HepG2 (cell line): ENCODE results near the gene TRPM5. TPM values are rescaled to one million over a fixed set of nuclear protein-coding genes. Genes with fewer than 3 reads are reported as not detected.

Source experiments
- ATAC-seq: fragments of 200-7000 bp; cut with Tn5 transposase; 3 replicates; pipeline ENCODE4 v1.9.1; 2020; ENCODE audit warnings: mild to moderate bottlenecking, moderate library complexity
- BruUV-seq: library from RNA; stranded (reverse); fragments of 400-500 nt; replicated peaks from 2 replicates; lab custom pipeline; 2021; lab: Mats Ljungman, UMichigan
- CTCF ChIA-PET: fragments of 300-600 bp; formaldehyde crosslinking; extraction: SDS; loops from one replicate; lab custom pipeline; 2021; ENCODE audit warnings: low total read pairs, inconsistent platforms, low intra/inter-chr PET ratio; lab: Yijun Ruan, JAX
- POLR2A ChIA-PET: fragments of 350-600 bp; sonication (Branson Sonifier 250); formaldehyde crosslinking; loops from one replicate; lab custom pipeline; 2020; ENCODE audit warnings: antibody characterized with exemption, inconsistent platforms; lab: Yijun Ruan, JAX
- DNase-seq: peaks from one replicate; pipeline ENCODE4 v3.0.0-alpha.2; 2015; ENCODE audit warnings: low spot score
- FAIRE-seq: peaks from 3 replicates; lab custom pipeline; 2011; peaks lifted over from hg19 to GRCh38; lab: Jason Lieb, UNC
- H2AFZ ChIP-seq: one replicate; pipeline ENCODE4 v1.6.1; 2011; ENCODE audit warnings: low read length, inconsistent platforms
- H3K27ac ChIP-seq: fragments of 300-600 bp; 3 replicates; pipeline ENCODE4 v1.8.0; 2011; ENCODE audit warnings: mixed run types, mild to moderate bottlenecking, mixed read lengths, low read length, inconsistent platforms; ENCODE audit not compliant: insufficient read depth; ENCODE audit errors: extremely low read length
- H3K27me3 ChIP-seq, 2 experiments: fragments of 200-600 bp in 1 of 2; 2 replicates in 1 of 2; 3 replicates in 1 of 2; pipeline versions ENCODE4 v1.6.0 to v1.8.0; 2011; ENCODE audit warnings: low read length in 2 of 2, mild to moderate bottlenecking in 2 of 2, moderate library complexity in 2 of 2, inconsistent platforms in 1 of 2; ENCODE audit not compliant: insufficient read depth in 2 of 2, control insufficient read depth in 1 of 2
- H3K36me3 ChIP-seq, 2 experiments: fragments of 200-600 bp in 1 of 2; replicated peaks in 1 of 2; 2 replicates in 1 of 2; 3 replicates in 1 of 2; pipeline versions ENCODE4 v1.5.1 to v1.8.0; 2011; ENCODE audit warnings: low read length in 2 of 2, inconsistent platforms in 1 of 2; ENCODE audit not compliant: insufficient read depth in 2 of 2, control insufficient read depth in 1 of 2
- H3K4me1 ChIP-seq: 2 replicates; pipeline ENCODE4 v1.5.1; 2012; ENCODE audit warnings: low read length, inconsistent platforms; ENCODE audit not compliant: insufficient read depth
- H3K4me2 ChIP-seq: 2 replicates; pipeline ENCODE4 v1.6.0; 2011; ENCODE audit warnings: low read depth, low read length, inconsistent platforms
- H3K4me3 ChIP-seq, 3 experiments: fragments of 200-600 bp in 1 of 3; sonication (generic), shearing (Covaris generic) in 1 of 3; replicated peaks in 1 of 3; 2 replicates each; pipeline ENCODE4 v1.5.1; 2011 to 2016; ENCODE audit warnings: low read length in 3 of 3, inconsistent platforms in 2 of 3, low read depth in 2 of 3, mild to moderate bottlenecking in 2 of 3, control low read depth in 1 of 3, mixed read lengths in 1 of 3; ENCODE audit not compliant: insufficient read depth in 1 of 3
- H3K79me2 ChIP-seq: one replicate; pipeline ENCODE4 v1.6.1; 2011; ENCODE audit warnings: low read length, inconsistent platforms; ENCODE audit not compliant: insufficient read depth
- H3K9ac ChIP-seq: 2 replicates; pipeline ENCODE4 v1.6.0; 2011; ENCODE audit warnings: mild to moderate bottlenecking, low read depth, low read length, inconsistent platforms; ENCODE audit not compliant: insufficient read depth
- H3K9me3 ChIP-seq: 2 replicates; pipeline ENCODE4 v1.5.1; 2012; ENCODE audit warnings: mild to moderate bottlenecking, low read length
- H4K20me1 ChIP-seq: 2 replicates; pipeline ENCODE4 v1.6.0; 2011; ENCODE audit warnings: inconsistent platforms, mild to moderate bottlenecking, low read length, moderate library complexity; ENCODE audit not compliant: insufficient read depth
- MIER3 ChIP-seq: IDR thresholded peaks from 2 replicates; pipeline ENCODE4 v1.6.1; 2016; ENCODE audit warnings: missing compliant biosample characterization, borderline replicate concordance
- MTF1 ChIP-seq: sonication (generic); formaldehyde crosslinking; IDR thresholded peaks from 2 replicates; pipeline ENCODE4 v1.5.0; 2020; ENCODE audit warnings: missing genetic modification reagents
- NR3C1 ChIP-seq: sonication (generic); formaldehyde crosslinking; IDR thresholded peaks from 2 replicates; pipeline ENCODE4 v1.4.0; 2020; ENCODE audit warnings: missing genetic modification reagents
- RERE ChIP-seq: IDR thresholded peaks from 2 replicates; pipeline ENCODE4 v1.6.1; 2016; ENCODE audit warnings: low read depth, missing genetic modification reagents, missing compliant biosample characterization
- THYN1 ChIP-seq: sonication (generic); formaldehyde crosslinking; IDR thresholded peaks from 2 replicates; pipeline ENCODE4 v1.8.1; 2023; ENCODE audit warnings: low read depth, mild to moderate bottlenecking, moderate library complexity, missing genetic modification reagents, borderline replicate concordance
- ZNF10 ChIP-seq: sonication (generic); formaldehyde crosslinking; IDR thresholded peaks from 2 replicates; pipeline ENCODE4 v1.4.0; 2020; ENCODE audit warnings: mild to moderate bottlenecking, low read depth, missing genetic modification reagents, borderline replicate concordance
- ZNF34 ChIP-seq: sonication (generic); formaldehyde crosslinking; IDR thresholded peaks from 2 replicates; pipeline ENCODE4 v1.4.0; 2020; ENCODE audit warnings: mild to moderate bottlenecking, missing genetic modification reagents, borderline replicate concordance
- ZNF562 ChIP-seq: sonication (generic); formaldehyde crosslinking; IDR thresholded peaks from 2 replicates; pipeline ENCODE4 v1.8.0; 2022; ENCODE audit warnings: missing genetic modification reagents, borderline replicate concordance
- WGBS: methylation state at CpG from one replicate; pipeline ENCODE4 v1.1.6; 2017; ENCODE audit warnings: low lambda C conversion rate; 5-methylcytosine and 5-hydroxymethylcytosine counted together
- in situ Hi-C: cut with HindIII; loops from 2 replicates; pipeline ENCODE4 v1.10.0; 2017; ENCODE audit warnings: low pct_unique_long_range_greater_than_20kb; ENCODE audit not compliant: extremely low pct_ligation_motif_present
- intact Hi-C: fragments of 100-400 bp; cut with micrococcal nuclease; formaldehyde crosslinking; loops from one replicate; pipeline ENCODE4 v1.10.0; 2022; ENCODE audit not compliant: unreplicated experiment
- polyA plus RNA-seq, 8 experiments: library from polyadenylated mRNA; depleted of rRNA in 3 of 8; stranded (reverse) in 7 of 8; unstranded in 1 of 8; fragments of >200 nt; fragmentation: Illumina TruSeq in 4 of 8; extraction: Trizol in 4 of 8; gene quantifications; 2 replicates each; pipeline versions ENCODE4 v1.2.1 to v1.2.3, GENCODE V29; 2011 to 2016; ENCODE audit warnings: low read depth in 4 of 8, missing spikeins in 1 of 8, mixed read lengths in 1 of 8; ENCODE audit not compliant: insufficient read depth in 1 of 8
- total RNA-seq, 5 experiments: library from RNA; depleted of rRNA; stranded (reverse); fragments of >200 nt; fragmentation: Illumina TruSeq; extraction: Trizol; gene quantifications; 2 replicates each; pipeline ENCODE4 v1.2.3, GENCODE V29; 2016; ENCODE audit warnings: low read depth in 1 of 5

Gene TRPM5
- total and polyA plus RNA-seq, 2 of the 13 experiments (the other 11 are each of a cell fraction or from before 2014, with no cell fraction given), result 0.12 TPM; not detected in 1

DNA sequence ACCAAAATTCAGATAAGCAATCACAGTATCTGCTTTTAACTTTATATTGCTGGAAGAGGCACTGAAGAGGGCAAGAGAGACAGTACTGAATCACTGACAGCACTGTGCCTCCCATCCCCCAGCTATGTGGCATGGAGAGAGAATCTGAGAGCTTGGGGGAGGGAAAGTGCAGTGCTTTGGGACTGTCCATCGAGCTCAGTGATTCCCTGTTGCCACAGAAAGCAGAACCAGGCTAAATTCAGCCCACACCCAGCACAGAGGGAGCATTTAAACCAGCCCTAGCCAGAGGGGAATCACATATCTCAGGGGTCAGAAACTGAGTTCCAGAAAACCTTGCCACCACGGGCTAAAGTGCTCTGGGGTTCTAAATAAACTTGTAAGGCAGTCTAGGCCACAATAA is 44.8 kb upstream of the TRPM5 start:
- WGBS, result 0% methylated on average over 1 of the region's 2 CpGs
- Histone ChIP-seq H3K4me2 (no peak overlapping the region), H3K4me1 (no peaks in the 10 kb centered on the region), H3K27me3 (peaks cover 2 to 16% of the 10 kb centered on the region in 2 experiments; a peak in 2 of 5 replicates), H3K36me3 (no peaks in the 10 kb centered on the region), H3K9me3 (peaks cover 10% of the 10 kb centered on the region), H2AFZ (no peak overlapping the region), H3K4me3 (no peak overlapping the region), H3K27ac (no peak overlapping the region), H4K20me1 (no peaks in the 10 kb centered on the region), H3K9ac (no peak overlapping the region), H3K79me2 (no peaks in the 10 kb centered on the region)
- DNase-seq (no peak), FAIRE-seq (no peak), ATAC-seq (no peak)
- intact Hi-C loops (no loop called here), in situ Hi-C loops (no loop called here)
- BruUV-seq, result no TSS peak
- TF ChIP-seq THYN1, result no peak
- TF ChIP-seq NR3C1, result no peak
- ChIA-PET POLR2A (no interaction called here), CTCF (no interaction called here)

- DNase-seq (no peak), ATAC-seq (no peak), FAIRE-seq (no peak)
- Histone ChIP-seq H3K4me2 (no peak overlapping the region), H3K4me3 (no peak overlapping the region), H3K36me3 (no peaks in the 10 kb centered on the region), H4K20me1 (peaks cover under 1% of the 10 kb centered on the region; the same call in 1 of the 2 replicates), H3K9me3 (peaks cover 10% of the 10 kb centered on the region), H2AFZ (no peak overlapping the region), H3K9ac (no peak overlapping the region), H3K27me3 (peaks cover 2 to 25% of the 10 kb centered on the region in 2 experiments; a peak in 3 of 5 replicates), H3K27ac (no peak overlapping the region), H3K79me2 (no peaks in the 10 kb centered on the region), H3K4me1 (no peaks in the 10 kb centered on the region)
- intact Hi-C loops, result no loop called here
- in situ Hi-C loops, result no loop called here
- CTCF ChIA-PET, result no interaction called here
- no TSS peak for BruUV-seq
- TF ChIP-seq MIER3, result no peak
- TF ChIP-seq ZNF562 (CRISPR knock-in tag), result no peak
- no peak for TF ChIP-seq MTF1 (CRISPR knock-in tag)
- no peak for TF ChIP-seq RERE (CRISPR knock-in tag)
- TF ChIP-seq ZNF34 (CRISPR knock-in tag), result no peak
- TF ChIP-seq ZNF10 (CRISPR knock-in tag), result no peak
- POLR2A ChIA-PET, result no interaction called here
Observed at GRCh38 chr11:2488004-2488403, 43.7 kb upstream of the TRPM5 start.
